ENCODE results near the gene TRIM65. TPM values are rescaled to one million over a fixed set of nuclear protein-coding genes. Genes with fewer than 3 reads are reported as not detected.

TRIM65 gene
- total and polyA plus RNA-seq, 2 of the 13 experiments (the other 11 are each of a cell fraction or from before 2014, with no cell fraction given): 10.3 to 22.4 TPM

DNA sequence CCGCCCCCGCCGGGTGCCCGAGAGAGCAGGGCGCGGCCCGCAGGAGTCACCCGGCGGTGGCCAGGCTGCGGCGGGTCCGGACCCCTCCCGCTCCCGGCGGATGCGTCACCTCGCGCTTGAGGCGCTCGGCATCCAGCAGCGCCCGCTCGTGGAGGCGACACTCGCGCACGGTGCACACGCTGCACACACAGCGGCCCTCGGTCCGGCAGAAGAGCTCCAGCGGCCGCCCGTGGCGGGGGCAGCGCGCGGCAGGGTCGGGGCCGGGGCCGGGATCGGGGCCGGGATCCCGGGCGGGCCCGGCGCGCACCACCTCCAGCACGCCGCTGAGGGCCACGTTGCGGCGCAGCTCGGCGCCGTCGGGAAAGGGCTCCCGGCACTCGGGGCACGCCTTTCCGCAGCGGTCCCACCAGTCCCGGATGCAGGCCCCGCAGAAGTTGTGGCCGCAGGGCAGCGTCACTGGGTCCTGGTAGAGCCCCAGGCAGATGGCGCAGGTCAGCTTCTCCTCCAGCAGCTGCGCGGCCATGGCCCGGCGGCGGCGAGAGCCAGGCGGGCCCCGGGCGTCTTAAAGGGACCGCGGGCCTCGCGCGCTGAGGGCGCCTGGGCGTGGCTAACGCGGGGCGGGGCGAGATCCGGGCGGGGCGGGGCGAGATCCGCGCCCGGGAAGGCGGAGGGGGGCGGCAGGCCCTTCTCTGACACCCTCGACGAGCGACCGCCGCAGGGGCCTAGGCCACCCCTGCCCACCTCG, at the start of gene TRIM65 (continued):
- no peak; the same call in 1 of the 2 replicates for TF ChIP-seq PAXIP1 (CRISPR knock-in tag; conservative IDR thresholded peaks at IDR 0.05)
- TF ChIP-seq MLXIP (CRISPR knock-in tag; IDR thresholded peaks at IDR 0.05; ENCODE audit: borderline replicate concordance): no peak
- TF ChIP-seq, protein P1, sequence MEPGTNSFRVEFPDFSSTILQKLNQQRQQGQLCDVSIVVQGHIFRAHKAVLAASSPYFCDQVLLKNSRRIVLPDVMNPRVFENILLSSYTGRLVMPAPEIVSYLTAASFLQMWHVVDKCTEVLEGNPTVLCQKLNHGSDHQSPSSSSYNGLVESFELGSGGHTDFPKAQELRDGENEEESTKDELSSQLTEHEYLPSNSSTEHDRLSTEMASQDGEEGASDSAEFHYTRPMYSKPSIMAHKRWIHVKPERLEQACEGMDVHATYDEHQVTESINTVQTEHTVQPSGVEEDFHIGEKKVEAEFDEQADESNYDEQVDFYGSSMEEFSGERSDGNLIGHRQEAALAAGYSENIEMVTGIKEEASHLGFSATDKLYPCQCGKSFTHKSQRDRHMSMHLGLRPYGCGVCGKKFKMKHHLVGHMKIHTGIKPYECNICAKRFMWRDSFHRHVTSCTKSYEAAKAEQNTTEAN (CRISPR knock-in tag; conservative IDR thresholded peaks at IDR 0.05): 0 out of 2 replicates have a peak, but pooled peaks have one; percentile 16
- TF ChIP-seq, protein P2, sequence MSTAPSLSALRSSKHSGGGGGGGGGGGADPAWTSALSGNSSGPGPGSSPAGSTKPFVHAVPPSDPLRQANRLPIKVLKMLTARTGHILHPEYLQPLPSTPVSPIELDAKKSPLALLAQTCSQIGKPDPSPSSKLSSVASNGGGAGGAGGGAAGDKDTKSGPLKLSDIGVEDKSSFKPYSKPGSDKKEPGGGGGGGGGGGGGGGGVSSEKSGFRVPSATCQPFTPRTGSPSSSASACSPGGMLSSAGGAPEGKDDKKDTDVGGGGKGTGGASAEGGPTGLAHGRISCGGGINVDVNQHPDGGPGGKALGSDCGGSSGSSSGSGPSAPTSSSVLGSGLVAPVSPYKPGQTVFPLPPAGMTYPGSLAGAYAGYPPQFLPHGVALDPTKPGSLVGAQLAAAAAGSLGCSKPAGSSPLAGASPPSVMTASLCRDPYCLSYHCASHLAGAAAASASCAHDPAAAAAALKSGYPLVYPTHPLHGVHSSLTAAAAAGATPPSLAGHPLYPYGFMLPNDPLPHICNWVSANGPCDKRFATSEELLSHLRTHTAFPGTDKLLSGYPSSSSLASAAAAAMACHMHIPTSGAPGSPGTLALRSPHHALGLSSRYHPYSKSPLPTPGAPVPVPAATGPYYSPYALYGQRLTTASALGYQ (CRISPR knock-in tag; IDR thresholded peaks at IDR 0.05): no peak; the same call in 1 of the 2 replicates
- 0 out of 2 replicates have a peak, but pooled peaks have one; percentile 28 for TF ChIP-seq ZNF33B (CRISPR knock-in tag; IDR thresholded peaks at IDR 0.05)
- TF ChIP-seq NR2F1 (CRISPR knock-in tag; IDR thresholded peaks at IDR 0.05): no peak; a peak in 1 of 4 replicates
- TF ChIP-seq ZSCAN21 (CRISPR knock-in tag; IDR thresholded peaks at IDR 0.05; ENCODE audit: borderline replicate concordance): peak; percentile 59; the same call in 1 of the 2 replicates
- peak; percentile 40; the same call in 1 of the 2 replicates for TF ChIP-seq TOE1 (CRISPR knock-in tag; IDR thresholded peaks at IDR 0.05)
- TF ChIP-seq, protein P3, sequence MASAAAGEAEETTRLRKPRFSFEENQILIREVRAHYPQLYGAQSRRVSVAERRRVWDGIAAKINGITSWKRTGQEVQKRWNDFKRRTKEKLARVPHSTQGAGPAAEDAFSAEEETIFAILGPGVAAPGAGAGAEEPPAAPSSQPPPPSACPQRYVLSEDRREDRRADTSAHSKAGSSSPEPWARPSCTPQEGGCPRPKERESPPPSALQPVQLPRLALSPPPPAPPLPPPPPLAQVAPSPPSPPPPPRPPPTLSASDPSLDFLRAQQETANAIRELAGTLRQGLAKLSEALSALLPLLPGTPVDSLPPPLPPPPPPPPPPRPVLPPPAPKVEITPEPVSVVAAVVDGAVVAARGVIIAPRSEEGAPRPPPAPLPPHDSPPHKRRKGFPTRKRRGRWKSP (CRISPR knock-in tag; IDR thresholded peaks at IDR 0.05): peak; percentile 87
- TF ChIP-seq ZSCAN25 (CRISPR knock-in tag; IDR thresholded peaks at IDR 0.05): no peak; the same call in none of the 2 replicates
- TF ChIP-seq ZNF816 (CRISPR knock-in tag; IDR thresholded peaks at IDR 0.05; ENCODE audit: borderline replicate concordance): no peak; the same call in 1 of the 2 replicates
- no peak for TF ChIP-seq ATRX (CRISPR knock-in tag; IDR thresholded peaks at IDR 0.05; ENCODE audit: borderline replicate concordance)
- TF ChIP-seq MED8 (CRISPR knock-in tag; IDR thresholded peaks at IDR 0.05; ENCODE audit: insufficient replicate concordance): no peak
- TF ChIP-seq SNRNP70 (IDR thresholded peaks at IDR 0.05; ENCODE audit: low read depth, low read length): no peak
- TF ChIP-seq PBX2 (CRISPR knock-in tag; IDR thresholded peaks at IDR 0.05): no peak

Measured in HepG2 (cell line).